GM21786 (cell line): ENCODE data around the gene BLOC1S1.

Source experiments
- ATAC-seq: cut with Tn5 transposase; IDR thresholded peaks from one replicate; pipeline ENCODE4 v1.9.1; 2021; ENCODE audit not compliant: unreplicated experiment

Gene BLOC1S1

GRCh38 chr12:55694188-55694515, 21.7 kb upstream of the BLOC1S1 start:
- ATAC-seq = no peak

DNA sequence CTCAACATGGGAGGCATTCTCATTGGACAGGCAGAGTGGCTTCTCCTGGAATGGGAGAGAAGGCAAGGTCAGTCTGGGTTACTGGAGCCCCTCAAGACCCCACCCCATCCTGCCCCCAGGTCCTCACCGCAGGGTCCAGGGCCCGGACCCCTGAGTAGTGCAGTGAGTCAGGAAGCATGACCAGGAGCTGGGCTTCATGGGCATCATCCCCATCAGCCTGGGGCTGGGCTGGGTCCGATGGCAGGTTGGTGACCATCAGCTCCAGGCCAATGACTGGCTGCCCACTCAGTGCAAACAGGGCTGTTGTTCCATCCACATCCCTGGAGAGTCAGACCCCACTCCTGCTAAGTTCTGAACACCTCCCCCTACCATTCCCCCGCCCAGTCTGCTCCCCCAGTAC, 21.2 kb upstream of the BLOC1S1 start:
- no peak for ATAC-seq

- no peak for ATAC-seq
Measured at GRCh38 chr12:55695349-55695748, 20.5 kb upstream of the BLOC1S1 start.

- ATAC-seq = no peak
Measured at GRCh38 chr12:55696141-55696540, 19.7 kb upstream of the BLOC1S1 start.

- no peak for ATAC-seq
Measured at GRCh38 chr12:55696796-55697462, 18.9 kb upstream of the BLOC1S1 start.

DNA sequence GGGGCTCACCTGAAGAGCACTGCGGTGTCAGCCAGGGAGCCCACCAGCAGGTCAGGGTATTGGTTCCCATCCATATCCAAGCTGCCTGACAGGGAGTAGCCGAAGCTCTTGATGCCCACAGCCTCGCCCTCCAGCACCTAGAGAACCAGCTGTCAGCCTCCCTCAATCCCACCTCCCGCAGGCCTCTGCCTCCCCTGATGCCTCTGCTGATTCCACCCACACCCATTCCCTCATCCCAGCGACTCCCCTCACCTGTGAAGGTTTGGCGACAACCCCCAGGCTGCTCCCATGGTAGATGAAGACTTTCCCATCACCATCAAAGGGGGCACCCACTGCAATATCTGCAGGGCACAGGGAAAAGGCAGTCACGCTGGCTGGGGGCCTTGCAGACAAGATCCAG, 18.2 kb upstream of the BLOC1S1 start:
- ATAC-seq = no peak

GRCh38 chr12:55698241-55698955, 17.4 kb upstream of the BLOC1S1 start:
- ATAC-seq = no peak

DNA sequence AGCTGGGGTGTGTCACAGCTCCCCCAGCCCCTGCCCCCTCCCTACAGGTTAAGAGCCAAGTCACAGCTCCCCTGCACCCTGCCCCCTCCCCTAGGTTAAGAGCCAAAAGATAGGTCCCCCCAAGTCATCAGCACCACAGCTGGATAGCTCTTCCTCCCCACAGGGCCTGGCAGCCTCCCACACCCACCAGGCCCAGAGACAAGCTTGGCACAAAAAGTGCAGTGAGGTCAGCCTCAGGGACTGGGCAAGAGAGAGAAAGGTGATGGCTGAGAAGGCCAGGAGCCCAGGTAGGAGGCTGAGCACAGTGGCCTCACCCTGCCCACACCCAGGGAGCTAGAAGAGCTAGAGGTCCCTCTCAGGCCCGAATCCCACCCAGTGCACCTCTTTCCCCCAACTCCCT, 16.9 kb upstream of the BLOC1S1 start:
- no peak for ATAC-seq

DNA sequence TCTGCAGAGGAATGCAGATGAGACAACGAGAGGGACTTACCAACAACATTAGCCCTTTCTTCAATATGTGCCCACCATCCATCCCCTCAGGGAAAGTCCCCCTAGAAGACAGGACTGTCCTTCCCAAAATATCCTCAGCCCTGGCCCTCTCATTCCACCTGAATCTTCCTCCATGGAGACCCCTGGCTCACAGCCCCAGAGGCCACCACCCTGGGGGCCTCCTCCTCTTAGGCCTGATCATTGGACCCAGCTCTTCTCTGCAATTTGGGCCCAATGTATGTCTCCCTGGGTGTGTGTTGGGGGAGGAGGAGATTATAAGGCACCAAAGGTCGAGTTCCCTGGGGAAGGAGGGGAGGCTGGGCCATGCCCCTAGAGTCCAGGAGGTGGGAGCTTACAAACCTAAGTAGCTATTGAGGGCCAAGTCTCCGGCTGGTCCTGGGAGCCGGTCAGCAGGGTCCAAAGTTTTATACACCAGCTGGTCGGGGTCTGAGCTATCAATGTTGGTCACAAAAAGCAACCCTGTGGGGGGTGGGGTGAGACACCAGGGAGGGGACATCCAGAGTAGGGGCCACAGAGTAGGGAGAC, 16.3 kb upstream of the BLOC1S1 start:
- no peak for ATAC-seq

GRCh38 chr12:55700255-55701018, 15.4 kb upstream of the BLOC1S1 start:
- ATAC-seq = no peak

- ATAC-seq = no peak
Measured at GRCh38 chr12:55702861-55703260, 13.0 kb upstream of the BLOC1S1 start.

- ATAC-seq = no peak
Measured at GRCh38 chr12:55703288-55703687, 12.6 kb upstream of the BLOC1S1 start.

- ATAC-seq = no peak
Measured at GRCh38 chr12:55703901-55704761, 11.7 kb upstream of the BLOC1S1 start.

GRCh38 chr12:55704824-55705718, 10.8 kb upstream of the BLOC1S1 start:
- no peak for ATAC-seq

DNA sequence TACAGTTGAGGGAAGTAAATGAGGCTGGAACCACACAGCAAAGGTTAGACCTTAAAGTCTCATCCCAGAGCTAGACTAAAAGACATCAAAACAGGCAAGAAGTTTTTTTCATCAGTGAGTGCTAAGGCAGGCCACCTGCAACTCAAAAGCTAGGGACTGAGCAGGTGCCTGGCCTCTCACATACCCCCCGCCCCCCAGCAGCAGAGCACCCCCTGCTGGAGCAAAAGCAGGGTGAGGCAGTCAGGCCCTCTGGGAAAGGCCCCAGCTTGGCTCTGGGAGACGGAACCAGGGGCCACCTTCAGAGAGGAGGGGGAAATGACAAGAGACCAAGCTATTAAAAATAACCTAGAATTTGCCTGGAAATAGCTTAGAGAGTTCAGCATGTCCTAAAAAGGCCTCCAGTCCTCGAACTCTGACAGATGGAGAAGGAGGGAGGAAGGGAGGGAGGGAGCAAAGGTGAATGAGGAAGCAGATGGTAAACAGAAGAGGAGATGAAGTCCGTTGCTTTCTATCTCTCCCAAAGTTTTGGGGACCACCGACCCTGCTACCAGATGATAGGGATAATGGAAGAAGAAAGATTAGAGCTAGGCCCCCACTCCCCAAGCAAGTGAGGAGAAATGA, 10.0 kb upstream of the BLOC1S1 start:
- ATAC-seq = no peak

- ATAC-seq = no peak
Measured at GRCh38 chr12:55706568-55707218, 9.2 kb upstream of the BLOC1S1 start.

DNA sequence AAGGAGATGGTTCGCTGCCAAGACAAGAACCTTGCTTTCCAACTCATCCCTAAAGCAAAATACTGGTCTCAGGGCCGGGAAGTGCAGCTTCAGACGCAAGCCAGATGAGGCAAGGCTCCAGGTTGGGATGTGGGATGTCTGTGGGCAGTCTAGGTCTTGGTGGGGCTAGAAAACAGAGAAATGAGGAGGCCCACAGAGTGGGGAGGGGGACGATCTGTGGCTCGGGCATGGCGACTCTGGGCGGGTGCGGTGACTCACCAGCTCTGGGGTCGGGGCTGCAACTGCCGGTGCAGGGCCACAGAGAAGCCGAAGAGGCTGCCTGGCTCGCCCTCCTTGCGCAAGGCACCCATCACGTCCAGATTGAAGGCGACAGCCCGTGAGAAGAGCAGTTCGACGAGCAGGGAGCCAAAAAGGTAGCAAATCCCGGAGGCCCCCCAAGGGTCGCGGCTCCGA, 8.6 kb upstream of the BLOC1S1 start:
- no peak for ATAC-seq

DNA sequence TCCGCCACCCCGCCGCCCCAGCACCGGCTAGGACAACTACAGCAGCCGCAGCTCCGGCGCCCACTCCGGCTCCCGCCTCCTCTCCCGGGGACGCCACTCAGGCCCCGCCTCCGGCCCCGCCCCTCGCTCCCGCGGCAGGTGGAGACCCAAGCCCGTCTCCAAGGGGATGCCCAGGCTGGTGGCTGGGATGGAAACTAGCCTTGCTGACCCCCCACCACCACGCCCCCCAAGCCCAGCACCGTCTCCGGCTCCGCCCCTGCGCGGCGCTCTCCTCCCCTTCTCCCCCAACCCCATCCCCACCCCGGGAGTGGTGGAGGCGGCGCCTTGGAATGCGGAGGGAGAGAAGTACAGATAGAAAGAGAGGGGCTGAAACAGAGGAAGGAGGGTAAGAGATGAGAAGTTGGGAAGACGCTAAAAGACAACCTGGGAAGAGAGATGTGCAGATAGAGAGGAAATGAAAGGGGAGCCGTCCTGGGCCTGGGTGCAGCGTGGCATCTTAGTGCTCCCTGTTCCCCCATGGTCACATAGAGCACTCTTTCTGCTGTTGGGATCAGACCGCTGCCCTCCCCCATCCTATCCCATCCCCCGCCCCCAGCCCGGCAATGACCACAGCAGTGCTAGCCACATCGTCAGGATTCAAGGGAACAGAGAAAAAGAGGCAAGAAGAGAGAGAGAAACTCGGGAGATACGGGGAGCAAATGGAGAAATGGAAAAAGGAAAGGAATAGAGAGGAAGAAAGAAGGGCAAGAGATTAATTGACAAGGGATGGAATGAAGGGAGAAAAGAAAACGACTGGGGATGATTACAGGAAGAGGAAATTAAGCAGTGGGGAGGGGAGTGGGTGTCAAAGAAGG, 7.8 kb upstream of the BLOC1S1 start, which contains the start of gene ITGA7:
TSS of gene ITGA7 (minus strand) at position 64 of the 854 bp plus-strand sequence. CDS start 222 bp downstream, outside the sequence.
- ATAC-seq = peak; percentile 69
